K562 (cell line): ENCODE measurements around the gene EEF2. TPM values are rescaled to one million over a fixed set of nuclear protein-coding genes. Genes with fewer than 3 reads are reported as not detected.
A peak's percentile ranks its signal among the peaks of the same experiment; 100 is the strongest.

Experiments used
- ARNT ChIP-seq, 2 experiments: fragments of 450-650 bp; IDR thresholded peaks; 2 replicates each; pipeline ENCODE4 v1.6.1; 2016; ENCODE audit warnings: mild to moderate bottlenecking in 1 of 2
- KLF6 ChIP-seq: fragments of 250-450 bp; sonication (Bioruptor Pico); IDR thresholded peaks from 2 replicates; pipeline ENCODE4 v1.4.0; 2020; ENCODE audit warnings: mild to moderate bottlenecking, moderate library complexity, borderline replicate concordance
- L3MBTL2 ChIP-seq: fragments of 450-650 bp; IDR thresholded peaks from 2 replicates; pipeline ENCODE4 v1.6.1; 2016; ENCODE audit warnings: mild to moderate bottlenecking, moderate library complexity
- SUPT5H ChIP-seq: fragments of 450-650 bp; IDR thresholded peaks from 2 replicates; pipeline ENCODE4 v1.6.1; 2016
- ZNF764 ChIP-seq: fragments of 250-450 bp; sonication (Bioruptor Pico); IDR thresholded peaks from 2 replicates; pipeline ENCODE4 v1.4.0; 2020; ENCODE audit warnings: low read depth, mild to moderate bottlenecking, moderate library complexity
- polyA plus RNA-seq, 8 experiments: library from polyadenylated mRNA; depleted of rRNA in 4 of 8; stranded (reverse) in 5 of 8; unstranded in 3 of 8; fragments of >200 nt; fragmentation: Nextera tagmentation in 2 of 8; fragmentation: Illumina TruSeq in 1 of 8; extraction: Ambion mirVana in 2 of 8; extraction: Trizol in 1 of 8; gene quantifications; 2 replicates each; pipeline versions ENCODE4 v1.2.1 to v1.2.3, GENCODE V29; 2011 to 2014; ENCODE audit warnings: inconsistent platforms in 1 of 8, missing spikeins in 1 of 8
- total RNA-seq, 7 experiments: library from RNA; depleted of rRNA in 6 of 7; stranded (reverse); fragments of >200 nt in 6 of 7; fragmentation: Illumina TruSeq in 2 of 7; extraction: Trizol in 2 of 7; gene quantifications; 2 replicates each; pipeline versions ENCODE4 v1.2.1 to v1.2.3, GENCODE V29; 2011 to 2021; ENCODE audit warnings: low replicate concordance in 1 of 7
- TF ChIP-seq, protein P1 (sequence below): fragments of 450-650 bp; conservative IDR thresholded peaks from 2 replicates; pipeline ENCODE4 v1.6.1; 2016; ENCODE audit warnings: missing genetic modification characterization, low read depth, mild to moderate bottlenecking, control low read depth, missing compliant biosample characterization
- TF ChIP-seq, protein P2 (sequence below), 3 experiments: fragments of 200-800 bp in 1 of 3; sonication (Bioruptor generic) in 1 of 3; sonication (generic) in 1 of 3; formaldehyde crosslinking in 1 of 3; IDR thresholded peaks; 2 replicates each; pipeline versions ENCODE4 v1.6.1 to v1.8.0; 2016 to 2022; ENCODE audit warnings: mild to moderate bottlenecking in 2 of 3, missing compliant biosample characterization in 2 of 3, missing genetic modification characterization in 2 of 3, missing genetic modification reagents in 1 of 3

Gene EEF2
- total and polyA plus RNA-seq, 9 of the 15 experiments (the other 6 are each of a cell fraction or from before 2014, with no cell fraction given), result 372 to 3,003 (median 1,453) TPM

DNA sequence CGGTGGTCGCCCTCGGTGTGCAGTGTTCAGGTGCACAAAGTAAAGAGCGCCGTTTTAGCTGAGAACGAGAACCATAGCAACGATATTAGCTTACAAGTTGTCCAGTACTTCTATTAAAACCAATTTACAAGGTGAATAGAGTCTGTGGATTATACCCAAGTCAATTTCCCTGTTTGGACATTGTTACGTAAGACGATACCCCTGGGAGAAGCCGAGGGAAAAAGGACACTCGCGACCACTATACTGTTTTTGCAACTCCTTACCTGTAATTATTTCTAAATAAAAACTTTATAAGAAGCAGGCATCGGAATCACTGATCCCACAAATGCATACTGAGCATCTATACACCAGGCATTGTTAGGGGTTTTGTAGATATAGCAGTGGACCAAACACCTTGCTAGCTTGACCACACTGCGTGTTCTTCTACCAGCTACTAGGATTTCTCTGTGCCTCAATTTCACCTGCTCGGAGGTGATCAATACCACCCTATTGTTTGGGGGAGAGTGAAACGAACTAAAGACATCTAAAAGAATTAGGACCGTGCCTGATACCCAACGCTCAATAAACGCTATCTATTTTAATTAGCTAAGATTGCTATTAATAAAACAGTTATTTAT, 488 bp upstream of the EEF2 start (continued):
- TF ChIP-seq KLF6 (no peak), ZNF764 (0 out of 2 replicates have a peak, but pooled peaks have one; percentile 27), ARNT (IDR thresholded peaks at IDR 0.05) (0 out of 4 replicates have a peak, but pooled peaks of 1 of the 2 experiments have one; percentile 26), L3MBTL2 (0 out of 2 replicates have a peak, but pooled peaks have one; percentile 14), SUPT5H (no peak)
- TF ChIP-seq, protein P1, sequence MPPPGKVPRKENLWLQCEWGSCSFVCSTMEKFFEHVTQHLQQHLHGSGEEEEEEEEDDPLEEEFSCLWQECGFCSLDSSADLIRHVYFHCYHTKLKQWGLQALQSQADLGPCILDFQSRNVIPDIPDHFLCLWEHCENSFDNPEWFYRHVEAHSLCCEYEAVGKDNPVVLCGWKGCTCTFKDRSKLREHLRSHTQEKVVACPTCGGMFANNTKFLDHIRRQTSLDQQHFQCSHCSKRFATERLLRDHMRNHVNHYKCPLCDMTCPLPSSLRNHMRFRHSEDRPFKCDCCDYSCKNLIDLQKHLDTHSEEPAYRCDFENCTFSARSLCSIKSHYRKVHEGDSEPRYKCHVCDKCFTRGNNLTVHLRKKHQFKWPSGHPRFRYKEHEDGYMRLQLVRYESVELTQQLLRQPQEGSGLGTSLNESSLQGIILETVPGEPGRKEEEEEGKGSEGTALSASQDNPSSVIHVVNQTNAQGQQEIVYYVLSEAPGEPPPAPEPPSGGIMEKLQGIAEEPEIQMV (tag), result 0 out of 2 replicates have a peak, but pooled peaks have one; percentile 42
- TF ChIP-seq, protein P2, sequence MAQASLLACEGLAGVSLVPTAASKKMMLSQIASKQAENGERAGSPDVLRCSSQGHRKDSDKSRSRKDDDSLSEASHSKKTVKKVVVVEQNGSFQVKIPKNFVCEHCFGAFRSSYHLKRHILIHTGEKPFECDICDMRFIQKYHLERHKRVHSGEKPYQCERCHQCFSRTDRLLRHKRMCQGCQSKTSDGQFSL (CRISPR knock-in tag; IDR thresholded peaks at IDR 0.05), result 0 out of 2 replicates have a peak, but pooled peaks have one; percentile 56
- TF ChIP-seq, protein P2 (tag; IDR thresholded peaks at IDR 0.05), result no peak
